H9 (cell line): ENCODE results near the gene RASA3. TPM values are rescaled to one million over a fixed set of nuclear protein-coding genes. Genes with fewer than 3 reads are reported as not detected.

ENCODE experiments used
- DNase-seq: peaks from one replicate; pipeline ENCODE4 v3.0.0-alpha.2; 2017
- H2AFZ ChIP-seq: one replicate; pipeline ENCODE4 v1.6.1; 2013; ENCODE audit warnings: mild to moderate bottlenecking, low read length, control low read depth, moderate library complexity
- H2AK5ac ChIP-seq: 2 replicates; pipeline ENCODE4 v1.6.1; 2013; ENCODE audit warnings: low read length, control low read depth, mixed read lengths; ENCODE audit not compliant: insufficient read length
- H2BK120ac ChIP-seq: one replicate; pipeline ENCODE4 v1.6.1; 2013; ENCODE audit warnings: low read depth, mild to moderate bottlenecking, low read length, control low read depth, inconsistent platforms; ENCODE audit not compliant: poor library complexity, severe bottlenecking
- H2BK12ac ChIP-seq: 2 replicates; pipeline ENCODE4 v1.6.1; 2013; ENCODE audit warnings: low read length, control low read depth, mixed read lengths, low read depth; ENCODE audit not compliant: insufficient read length
- H2BK15ac ChIP-seq: 2 replicates; pipeline ENCODE4 v1.6.1; 2013; ENCODE audit warnings: low read depth, low read length, control low read depth
- H2BK20ac ChIP-seq: one replicate; pipeline ENCODE4 v1.6.1; 2013; ENCODE audit warnings: low read depth, mild to moderate bottlenecking, low read length, control low read depth, inconsistent platforms; ENCODE audit not compliant: poor library complexity, severe bottlenecking
- H2BK5ac ChIP-seq: 2 replicates; pipeline ENCODE4 v1.6.1; 2013; ENCODE audit warnings: low read length, control low read depth, mixed read lengths; ENCODE audit not compliant: insufficient read length
- H3K14ac ChIP-seq: 2 replicates; pipeline ENCODE4 v1.6.1; 2013; ENCODE audit warnings: low read length, control low read depth; ENCODE audit not compliant: insufficient read depth
- H3K18ac ChIP-seq: 2 replicates; pipeline ENCODE4 v1.6.1; 2013; ENCODE audit warnings: low read depth, mild to moderate bottlenecking, mixed read lengths, low read length, control low read depth; ENCODE audit not compliant: insufficient read length
- H3K23ac ChIP-seq: 2 replicates; pipeline ENCODE4 v1.6.1; 2013; ENCODE audit warnings: low read length, control low read depth, mixed read lengths, low read depth; ENCODE audit not compliant: insufficient read length
- H3K23me2 ChIP-seq: 2 replicates; pipeline ENCODE4 v1.6.1; 2013; ENCODE audit warnings: low read depth, mild to moderate bottlenecking, mixed read lengths, low read length, control low read depth; ENCODE audit not compliant: insufficient read length, poor library complexity, severe bottlenecking
- H3K27ac ChIP-seq: 2 replicates; pipeline ENCODE4 v1.5.1; 2013; ENCODE audit warnings: low read length, control low read depth, mixed read lengths, low read depth; ENCODE audit not compliant: insufficient read length
- H3K27me3 ChIP-seq: 2 replicates; pipeline ENCODE4 v1.6.1; 2013; ENCODE audit warnings: low read length, control low read depth, inconsistent platforms; ENCODE audit not compliant: insufficient read depth
- H3K4ac ChIP-seq: 2 replicates; pipeline ENCODE4 v1.6.1; 2013; ENCODE audit warnings: low read depth, mild to moderate bottlenecking, control low read depth, inconsistent platforms, low read length, moderate library complexity
- H3K4me1 ChIP-seq: 2 replicates; pipeline ENCODE4 v1.6.1; 2013; ENCODE audit warnings: low read length, control low read depth, inconsistent platforms; ENCODE audit not compliant: insufficient read depth
- H3K4me2 ChIP-seq: 2 replicates; pipeline ENCODE4 v1.6.1; 2013; ENCODE audit warnings: low read length, control low read depth, mixed read lengths; ENCODE audit not compliant: insufficient read length, insufficient read depth
- H3K56ac ChIP-seq: 2 replicates; pipeline ENCODE4 v1.6.1; 2013; ENCODE audit warnings: low read depth, mild to moderate bottlenecking, mixed read lengths, low read length, control low read depth; ENCODE audit not compliant: insufficient read length
- H3K79me1 ChIP-seq: 2 replicates; pipeline ENCODE4 v1.6.1; 2013; ENCODE audit warnings: low read depth, mild to moderate bottlenecking, moderate library complexity, low read length, control low read depth, inconsistent platforms; ENCODE audit not compliant: insufficient read depth, poor library complexity, severe bottlenecking
- H3K79me2 ChIP-seq: 2 replicates; pipeline ENCODE4 v1.6.1; 2013; ENCODE audit warnings: low read length, control low read depth, inconsistent platforms; ENCODE audit not compliant: insufficient read depth
- H3K9ac ChIP-seq: 2 replicates; pipeline ENCODE4 v1.6.1; 2013; ENCODE audit warnings: low read length, control low read depth, mixed read lengths; ENCODE audit not compliant: insufficient read length; ENCODE audit errors: extremely low read depth
- H3K9me3 ChIP-seq: one replicate; pipeline ENCODE4 v1.6.1; 2013; ENCODE audit warnings: low read depth, low read length, inconsistent platforms; ENCODE audit not compliant: control insufficient read depth
- H3T11ph ChIP-seq: one replicate; pipeline ENCODE4 v1.6.1; 2013; ENCODE audit warnings: mild to moderate bottlenecking, low read length, control low read depth, inconsistent platforms
- H4K20me1 ChIP-seq: one replicate; pipeline ENCODE4 v1.6.1; 2013; ENCODE audit not compliant: control insufficient read depth, insufficient read length, insufficient read depth
- H4K5ac ChIP-seq: 2 replicates; pipeline ENCODE4 v1.6.1; 2013; ENCODE audit warnings: low read depth, mild to moderate bottlenecking, mixed read lengths, low read length, control low read depth; ENCODE audit not compliant: insufficient read length
- H4K8ac ChIP-seq: replicated peaks from 2 replicates; pipeline ENCODE4 v1.6.1; 2013; ENCODE audit warnings: low read length, control low read depth, mixed read lengths, low read depth; ENCODE audit not compliant: insufficient read length
- H4K91ac ChIP-seq: 2 replicates; pipeline ENCODE4 v1.6.1; 2013; ENCODE audit warnings: low read depth, mild to moderate bottlenecking, moderate library complexity, mixed read lengths, low read length, control low read depth; ENCODE audit not compliant: insufficient read length
- H3K27ac Mint-ChIP-seq, 3 experiments: 2 replicates in 2 of 3; 3 replicates in 1 of 3; pipeline ENCODE4 v1.8.0; 2020 to 2021; ENCODE audit warnings: mixed read lengths in 3 of 3, mild to moderate bottlenecking in 1 of 3, moderate library complexity in 1 of 3
- H3K27me3 Mint-ChIP-seq: 2 replicates; pipeline ENCODE4 v1.8.0; 2021; ENCODE audit warnings: low read depth, mild to moderate bottlenecking, moderate library complexity, mixed read lengths
- H3K36me3 Mint-ChIP-seq, 3 experiments: 2 replicates in 2 of 3; 3 replicates in 1 of 3; pipeline ENCODE4 v1.8.0; 2020 to 2021; ENCODE audit warnings: low read depth in 3 of 3, mixed read lengths in 3 of 3; ENCODE audit not compliant: insufficient read depth in 1 of 3
- H3K4me1 Mint-ChIP-seq, 2 experiments: 2 replicates each; pipeline ENCODE4 v1.8.0; 2020; ENCODE audit warnings: mixed read lengths in 2 of 2
- H3K4me3 Mint-ChIP-seq, 2 experiments: 2 replicates in 1 of 2; 3 replicates in 1 of 2; pipeline ENCODE4 v1.8.0; 2020 to 2021; ENCODE audit warnings: mild to moderate bottlenecking in 2 of 2, mixed read lengths in 2 of 2, moderate library complexity in 1 of 2
- H3K9me3 Mint-ChIP-seq, 2 experiments: 2 replicates in 1 of 2; 3 replicates in 1 of 2; pipeline ENCODE4 v1.8.0; 2020; ENCODE audit warnings: mild to moderate bottlenecking in 2 of 2, mixed read lengths in 2 of 2, moderate library complexity in 1 of 2
- CTCF ChIP-seq: fragments of 200-600 bp; sonication (generic); conservative IDR thresholded peaks from 3 replicates; pipeline ENCODE4 v1.8.0; 2021; ENCODE audit warnings: antibody characterized with exemption, mild to moderate bottlenecking
- WGBS: extraction: QIAGEN DNeasy Blood & Tissue Kit; methylation state at CpG from one replicate; pipeline ENCODE4 v1.1.7; 2013; ENCODE audit warnings: missing lambda C conversion rate, low lambda C conversion rate, mixed read lengths; ENCODE audit not compliant: insufficient read length; ENCODE audit errors: extremely low coverage; 5-methylcytosine and 5-hydroxymethylcytosine counted together
- total RNA-seq: library from RNA; stranded (reverse); gene quantifications from 2 replicates; pipeline ENCODE4 v1.2.1, GENCODE V29; 2021

RASA3 gene
- total RNA-seq, 1 experiment from 2014 or later, result 12.3 TPM

GRCh38 chr13:114007566-114007965 is 124.9 kb downstream of the RASA3 start:
- H3K79me2 ChIP-seq, result no peaks in the 10 kb centered on the region
- no peak overlapping the region for H3K4ac ChIP-seq
- H2BK5ac ChIP-seq, result no peak overlapping the region
- Mint-ChIP-seq H3K9me3 (no peaks in the 10 kb centered on the region), H3K27me3 (no peaks in the 10 kb centered on the region), H3K4me1 (no peaks in the 10 kb centered on the region), H3K4me3 (no peak overlapping the region), H3K36me3 (peaks cover 8 to 10% (median 10%) of the 10 kb centered on the region in 3 experiments), H3K27ac (peak overlapping the region in 2 of 3 experiments; percentile 86 to 95; a peak in 3 of 7 replicates)
- no peak overlapping the region for H3K9ac ChIP-seq
- no peak overlapping the region for H3K14ac ChIP-seq
- no peaks in the 10 kb centered on the region for H3K23me2 ChIP-seq
- WGBS, result no CpG with 5 or more reads among the region's 12 CpGs
- H2AK5ac ChIP-seq, result no peak overlapping the region
- H4K5ac ChIP-seq, result no peak overlapping the region
- no peak overlapping the region for H3K4me2 ChIP-seq
- H4K8ac ChIP-seq, result no peak overlapping the region
- no peak overlapping the region for H2BK12ac ChIP-seq
- no peak overlapping the region for H3K23ac ChIP-seq
- H3K9me3 ChIP-seq, result no peaks in the 10 kb centered on the region
- no peak overlapping the region for H4K91ac ChIP-seq
- H3T11ph ChIP-seq, result no peak overlapping the region
- no peak overlapping the region for H2BK15ac ChIP-seq
- no peak overlapping the region for H2AFZ ChIP-seq
- no peak overlapping the region for H3K18ac ChIP-seq
- H3K56ac ChIP-seq, result no peak overlapping the region
- no peak for TF ChIP-seq CTCF
- no peaks in the 10 kb centered on the region for H3K27me3 ChIP-seq
- no peak overlapping the region for H2BK120ac ChIP-seq
- no peak overlapping the region for H2BK20ac ChIP-seq
- no peaks in the 10 kb centered on the region for H3K79me1 ChIP-seq
- H4K20me1 ChIP-seq, result no peaks in the 10 kb centered on the region
- no peak overlapping the region for H3K27ac ChIP-seq
- no peak for DNase-seq
- no peaks in the 10 kb centered on the region for H3K4me1 ChIP-seq
